ENCODE results near the gene LAMA3. TPM values are rescaled to one million over a fixed set of nuclear protein-coding genes. Genes with fewer than 3 reads are reported as not detected.

The LAMA3 gene
- polyA plus RNA-seq, 1 donor from 2014 or later: 3.4 TPM

- no peaks in the 10 kb centered on the region for H3K27me3 ChIP-seq (ENCODE audit: insufficient read depth, low read depth, low read length)
- TF ChIP-seq, protein P1, sequence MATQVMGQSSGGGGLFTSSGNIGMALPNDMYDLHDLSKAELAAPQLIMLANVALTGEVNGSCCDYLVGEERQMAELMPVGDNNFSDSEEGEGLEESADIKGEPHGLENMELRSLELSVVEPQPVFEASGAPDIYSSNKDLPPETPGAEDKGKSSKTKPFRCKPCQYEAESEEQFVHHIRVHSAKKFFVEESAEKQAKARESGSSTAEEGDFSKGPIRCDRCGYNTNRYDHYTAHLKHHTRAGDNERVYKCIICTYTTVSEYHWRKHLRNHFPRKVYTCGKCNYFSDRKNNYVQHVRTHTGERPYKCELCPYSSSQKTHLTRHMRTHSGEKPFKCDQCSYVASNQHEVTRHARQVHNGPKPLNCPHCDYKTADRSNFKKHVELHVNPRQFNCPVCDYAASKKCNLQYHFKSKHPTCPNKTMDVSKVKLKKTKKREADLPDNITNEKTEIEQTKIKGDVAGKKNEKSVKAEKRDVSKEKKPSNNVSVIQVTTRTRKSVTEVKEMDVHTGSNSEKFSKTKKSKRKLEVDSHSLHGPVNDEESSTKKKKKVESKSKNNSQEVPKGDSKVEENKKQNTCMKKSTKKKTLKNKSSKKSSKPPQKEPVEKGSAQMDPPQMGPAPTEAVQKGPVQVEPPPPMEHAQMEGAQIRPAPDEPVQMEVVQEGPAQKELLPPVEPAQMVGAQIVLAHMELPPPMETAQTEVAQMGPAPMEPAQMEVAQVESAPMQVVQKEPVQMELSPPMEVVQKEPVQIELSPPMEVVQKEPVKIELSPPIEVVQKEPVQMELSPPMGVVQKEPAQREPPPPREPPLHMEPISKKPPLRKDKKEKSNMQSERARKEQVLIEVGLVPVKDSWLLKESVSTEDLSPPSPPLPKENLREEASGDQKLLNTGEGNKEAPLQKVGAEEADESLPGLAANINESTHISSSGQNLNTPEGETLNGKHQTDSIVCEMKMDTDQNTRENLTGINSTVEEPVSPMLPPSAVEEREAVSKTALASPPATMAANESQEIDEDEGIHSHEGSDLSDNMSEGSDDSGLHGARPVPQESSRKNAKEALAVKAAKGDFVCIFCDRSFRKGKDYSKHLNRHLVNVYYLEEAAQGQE (IDR thresholded peaks at IDR 0.05; ENCODE audit: borderline replicate concordance): no peak
- no peak for TF ChIP-seq MXI1 (conservative IDR thresholded peaks at IDR 0.05; ENCODE audit: poor library complexity, severe bottlenecking)
- TF ChIP-seq SMC3 (conservative IDR thresholded peaks at IDR 0.05; ENCODE audit: poor library complexity): no peak
- no peaks in the 10 kb centered on the region for H3K36me3 ChIP-seq (ENCODE audit: insufficient read depth, low read length)
- H2AFZ ChIP-seq (ENCODE audit: low read depth, low read length): no peak overlapping the region
- H3K9me3 ChIP-seq (ENCODE audit: low read length): no peaks in the 10 kb centered on the region
- no peak overlapping the region for H3K4me2 ChIP-seq (ENCODE audit: low read length)
- H3K4me3 ChIP-seq (ENCODE audit: low read length): no peak overlapping the region
- H4K20me1 ChIP-seq (ENCODE audit: insufficient read depth): no peaks in the 10 kb centered on the region
- no peaks in the 10 kb centered on the region for H3F3A ChIP-seq (ENCODE audit: insufficient read depth, low read length, poor library complexity, severe bottlenecking)
- H3K27ac ChIP-seq (ENCODE audit: low read length): no peak overlapping the region
- H3K9ac ChIP-seq (ENCODE audit: low read length): no peak overlapping the region
- no peaks in the 10 kb centered on the region for H3K79me2 ChIP-seq (replicated peaks; ENCODE audit: insufficient read depth, low read length)
- H3K9me2 ChIP-seq (ENCODE audit: insufficient read depth, low read length): no peaks in the 10 kb centered on the region
These were observed 238.8 kb downstream of the LAMA3 start for GRCh38 chr18:23927821-23928746.

- TF ChIP-seq SMC3 (conservative IDR thresholded peaks at IDR 0.05; ENCODE audit: poor library complexity) (no peak), POLR2AphosphoS5 (IDR thresholded peaks at IDR 0.05) (no peak), MXI1 (conservative IDR thresholded peaks at IDR 0.05; ENCODE audit: poor library complexity, severe bottlenecking) (no peak), CTCF (IDR thresholded peaks at IDR 0.05; ENCODE audit: poor library complexity, severe bottlenecking) (no peak), RAD21 (conservative IDR thresholded peaks at IDR 0.05) (no peak), EP300 (conservative IDR thresholded peaks at IDR 0.05; ENCODE audit: poor library complexity, severe bottlenecking) (no peak), TAF1 (IDR thresholded peaks at IDR 0.05; ENCODE audit: low read depth) (no peak), EZH2 (IDR thresholded peaks at IDR 0.05; ENCODE audit: borderline replicate concordance, insufficient read depth, low read length, poor library complexity, severe bottlenecking) (no peak)
- TF ChIP-seq, protein P1 (IDR thresholded peaks at IDR 0.05; ENCODE audit: borderline replicate concordance): no peak
- no peaks in the 10 kb centered on the region for H3F3A ChIP-seq (ENCODE audit: insufficient read depth, low read length, poor library complexity, severe bottlenecking)
- no peak overlapping the region for H3K4me2 ChIP-seq (ENCODE audit: low read length)
- H3K4me3 ChIP-seq (ENCODE audit: low read length): no peak overlapping the region
- H3K27me3 ChIP-seq (ENCODE audit: insufficient read depth, low read depth, low read length): no peaks in the 10 kb centered on the region
- H3K79me2 ChIP-seq (replicated peaks; ENCODE audit: insufficient read depth, low read length): no peaks in the 10 kb centered on the region
- no peak overlapping the region for H3K9ac ChIP-seq (ENCODE audit: low read length)
- no peaks in the 10 kb centered on the region for H3K36me3 ChIP-seq (ENCODE audit: insufficient read depth, low read length)
- H3K9me3 ChIP-seq (ENCODE audit: low read length): no peaks in the 10 kb centered on the region
- H4K20me1 ChIP-seq (ENCODE audit: insufficient read depth): no peaks in the 10 kb centered on the region
- no peak overlapping the region for H3K27ac ChIP-seq (ENCODE audit: low read length)
- no peaks in the 10 kb centered on the region for H3K9me2 ChIP-seq (ENCODE audit: insufficient read depth, low read length)
- H2AFZ ChIP-seq (ENCODE audit: low read depth, low read length): no peak overlapping the region
These were observed 240.2 kb downstream of the LAMA3 start for GRCh38 chr18:23929362-23929930.
